Ishikawa (cell line): Measurements from ENCODE around the gene AKR7A3.

Source experiments
- CEBPB ChIP-seq: IDR thresholded peaks from 2 replicates; pipeline ENCODE4 v1.6.1; 2012
- CREB1 ChIP-seq: IDR thresholded peaks from 2 replicates; pipeline ENCODE4 v1.6.1; 2012; ENCODE audit warnings: low read depth
- EGR1 ChIP-seq: IDR thresholded peaks from 2 replicates; pipeline ENCODE4 v1.6.1; 2012
- EP300 ChIP-seq: IDR thresholded peaks from 2 replicates; pipeline ENCODE4 v1.6.1; 2012; ENCODE audit warnings: borderline replicate concordance
- FOXM1 ChIP-seq: IDR thresholded peaks from 2 replicates; pipeline ENCODE4 v1.6.1; 2012; ENCODE audit warnings: low read depth, borderline replicate concordance
- NFIC ChIP-seq: IDR thresholded peaks from 2 replicates; pipeline ENCODE4 v1.6.1; 2012
- RAD21 ChIP-seq: IDR thresholded peaks from 2 replicates; pipeline ENCODE4 v1.6.1; 2012; ENCODE audit warnings: low read depth
- REST ChIP-seq: IDR thresholded peaks from 2 replicates; pipeline ENCODE4 v1.6.1; 2012; ENCODE audit warnings: low read depth, mild to moderate bottlenecking
- TAF1 ChIP-seq: IDR thresholded peaks from 2 replicates; pipeline ENCODE4 v1.6.1; 2012; ENCODE audit warnings: low read depth, mild to moderate bottlenecking
- TCF12 ChIP-seq: IDR thresholded peaks from 2 replicates; pipeline ENCODE4 v1.6.1; 2012; ENCODE audit warnings: low read depth
- TEAD4 ChIP-seq: IDR thresholded peaks from 2 replicates; pipeline ENCODE4 v1.6.1; 2012
- USF1 ChIP-seq: IDR thresholded peaks from 2 replicates; pipeline ENCODE4 v1.6.1; 2012
- YY1 ChIP-seq: IDR thresholded peaks from 2 replicates; pipeline ENCODE4 v1.6.1; 2012; ENCODE audit warnings: low read depth
- ZBTB7A ChIP-seq: IDR thresholded peaks from 2 replicates; pipeline ENCODE4 v1.6.1; 2012; ENCODE audit warnings: low read depth
- TF ChIP-seq, protein P1 (sequence below): IDR thresholded peaks from 2 replicates; pipeline ENCODE4 v1.6.1; 2012

Gene AKR7A3

GRCh38 chr1:19251305-19252196, 37.0 kb downstream of the AKR7A3 start, which contains the start of the genes EMC1 and MRTO4:
Gene EMC1 (minus strand): TSS chr1:19251524. CDS start chr1:19251509, 15 bp downstream.
Gene MRTO4 (plus strand): TSS chr1:19251805. CDS start chr1:19251836, 31 bp downstream.
- TF ChIP-seq CREB1 (no peak), TAF1 (peak; percentile 95), TCF12 (peak; percentile 53), YY1 (peak; percentile 97), CEBPB (no peak), ZBTB7A (no peak), NFIC (0 out of 2 replicates have a peak, but pooled peaks have one; percentile 6), FOXM1 (no peak), TEAD4 (0 out of 2 replicates have a peak, but pooled peaks have one; percentile 18), USF1 (peak; percentile 60; the same call in 1 of the 2 replicates), REST (no peak), RAD21 (no peak), EP300 (no peak), EGR1 (peak; percentile 66; the same call in 1 of the 2 replicates)
- TF ChIP-seq, protein P1, sequence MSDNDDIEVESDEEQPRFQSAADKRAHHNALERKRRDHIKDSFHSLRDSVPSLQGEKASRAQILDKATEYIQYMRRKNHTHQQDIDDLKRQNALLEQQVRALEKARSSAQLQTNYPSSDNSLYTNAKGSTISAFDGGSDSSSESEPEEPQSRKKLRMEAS, result peak; percentile 98

GRCh38 chr1:19250629-19251304, 37.8 kb downstream of the AKR7A3 start:
- TF ChIP-seq EGR1 (no peak), FOXM1 (no peak)

DNA sequence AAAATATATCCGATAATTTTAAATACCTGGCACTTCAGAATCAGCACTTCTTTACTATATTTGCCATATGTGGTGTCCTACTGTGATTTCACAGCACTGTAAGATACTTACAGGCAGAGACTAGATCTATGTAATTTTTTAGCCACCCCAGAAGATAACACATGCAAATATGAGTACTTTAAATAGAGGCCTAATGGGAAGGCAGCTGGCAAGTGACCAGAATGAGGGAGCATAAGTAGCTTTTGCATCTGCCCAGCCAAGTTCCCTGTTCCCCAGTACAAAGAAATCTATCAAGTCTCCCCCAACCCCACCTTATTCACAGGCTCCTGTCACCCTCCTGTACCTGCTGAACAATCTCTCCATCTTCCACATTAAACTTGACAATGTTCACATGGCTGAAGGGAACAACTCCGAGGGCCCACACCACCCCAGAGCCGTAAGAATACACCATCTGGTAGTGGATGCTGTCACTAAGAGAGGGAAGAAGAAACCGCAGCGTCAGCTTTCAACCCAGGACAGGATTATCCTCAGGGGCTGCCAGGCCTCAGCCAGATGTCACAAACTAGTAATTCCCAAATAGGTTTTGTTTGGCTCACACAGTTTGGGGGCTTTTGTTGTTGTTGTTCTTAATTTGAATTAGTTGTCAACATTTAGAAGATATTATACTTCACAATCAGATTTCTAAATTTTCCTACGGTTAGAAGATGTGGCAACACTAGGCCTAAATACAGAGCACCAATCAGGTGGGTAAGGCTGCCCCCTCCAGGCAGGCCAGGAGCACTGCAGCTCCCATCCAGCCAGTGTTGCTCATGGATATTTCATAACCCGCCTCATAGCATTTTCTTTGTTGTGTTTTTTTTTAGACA, 47.7 kb downstream of the AKR7A3 start:
- no peak for TF ChIP-seq EGR1
- no peak for TF ChIP-seq EP300
- TF ChIP-seq TEAD4, result no peak
- TF ChIP-seq CEBPB, result 0 out of 2 replicates have a peak, but pooled peaks have one; percentile 35
- TF ChIP-seq ZBTB7A, result no peak
- peak; percentile 46 for TF ChIP-seq RAD21

GRCh38 chr1:19239876-19240275, 48.7 kb downstream of the AKR7A3 start:
- TF ChIP-seq YY1 (no peak), EP300 (no peak), REST (no peak), TAF1 (no peak), TEAD4 (no peak), RAD21 (no peak), USF1 (no peak), ZBTB7A (no peak), CEBPB (no peak), CREB1 (no peak), TCF12 (no peak), EGR1 (no peak), NFIC (no peak)
- TF ChIP-seq, protein P1, result no peak

GRCh38 chr1:19234224-19234623, 54.3 kb downstream of the AKR7A3 start:
- no peak for TF ChIP-seq NFIC
- no peak for TF ChIP-seq ZBTB7A
- no peak for TF ChIP-seq REST
- TF ChIP-seq CEBPB, result no peak
